GM12878 (cell line): ENCODE data around the gene MRPL27. TPM values are rescaled to one million over a fixed set of nuclear protein-coding genes. Genes with fewer than 3 reads are reported as not detected.

ENCODE experiments used
- ATAC-seq: fragments of 200-7000 bp; cut with Tn5 transposase; 3 replicates; pipeline ENCODE4 v1.9.1; 2020; ENCODE audit warnings: mild to moderate bottlenecking, moderate library complexity
- BruUV-seq: library from RNA; stranded (reverse); fragments of 400-500 nt; replicated peaks from 2 replicates; lab custom pipeline; 2021; lab: Mats Ljungman, UMichigan
- CTCF ChIA-PET: fragments of 300-600 bp; sonication (Branson Sonifier 250); formaldehyde crosslinking; extraction: SDS; loops from one replicate; lab custom pipeline; 2021; ENCODE audit warnings: inconsistent platforms; lab: Yijun Ruan, JAX
- POLR2A ChIA-PET: fragments of 350-600 bp; formaldehyde crosslinking; extraction: SDS; loops from one replicate; lab custom pipeline; 2021; ENCODE audit warnings: inconsistent platforms; lab: Charles Lee
- RAD21 ChIA-PET: fragments of 300-600 bp; sonication (Branson Sonifier 250); formaldehyde crosslinking; loops from one replicate; lab custom pipeline; 2023; ENCODE audit warnings: antibody characterized with exemption; ENCODE audit not compliant: unreplicated experiment; lab: Charles Lee
- SMC1A ChIA-PET: fragments of 300-600 bp; sonication (Branson Sonifier 250); formaldehyde crosslinking; loops from one replicate; lab custom pipeline; 2023; ENCODE audit not compliant: unreplicated experiment, uncharacterized antibody; lab: Charles Lee
- DNase-seq: peaks from one replicate; pipeline ENCODE4 v3.0.0-alpha.2; 2011; ENCODE audit warnings: low read depth, low spot score
- FAIRE-seq: peaks from 3 replicates; lab custom pipeline; 2011; peaks lifted over from hg19 to GRCh38; lab: Jason Lieb, UNC
- H2AFZ ChIP-seq: 2 replicates; pipeline ENCODE4 v1.6.0; 2011; ENCODE audit warnings: low read depth, low read length, control low read depth; ENCODE audit not compliant: control insufficient read depth
- H3K27ac ChIP-seq: 2 replicates; pipeline ENCODE4 v1.5.1; 2011; ENCODE audit warnings: control low read depth; ENCODE audit not compliant: control insufficient read depth, insufficient read depth
- H3K27me3 ChIP-seq, 2 experiments: replicated peaks in 1 of 2; 2 replicates each; pipeline versions ENCODE4 v1.6.0 to v1.6.1; 2011; ENCODE audit warnings: low read length in 1 of 2; ENCODE audit not compliant: control insufficient read depth in 2 of 2, insufficient read depth in 2 of 2
- H3K36me3 ChIP-seq, 2 experiments: 2 replicates each; pipeline ENCODE4 v1.5.1; 2011; ENCODE audit warnings: low read length in 1 of 2; ENCODE audit not compliant: control insufficient read depth in 2 of 2, insufficient read depth in 2 of 2
- H3K4me1 ChIP-seq: 2 replicates; pipeline ENCODE4 v1.6.1; 2011; ENCODE audit warnings: mild to moderate bottlenecking, low read length, moderate library complexity, mixed read lengths; ENCODE audit not compliant: control insufficient read depth, insufficient read depth
- H3K4me2 ChIP-seq: 2 replicates; pipeline ENCODE4 v1.6.0; 2011; ENCODE audit warnings: control low read depth; ENCODE audit not compliant: control insufficient read depth, insufficient read depth
- H3K4me3 ChIP-seq: fragments of 200-600 bp; sonication (generic); 2 replicates; pipeline ENCODE4 v1.5.1; 2016
- H3K79me2 ChIP-seq: 2 replicates; pipeline ENCODE4 v1.6.0; 2011; ENCODE audit warnings: low read length; ENCODE audit not compliant: control insufficient read depth, insufficient read depth
- H3K9ac ChIP-seq: 2 replicates; pipeline ENCODE4 v1.8.0; 2011; ENCODE audit warnings: low read length, control low read depth, mixed read lengths; ENCODE audit not compliant: control insufficient read depth, insufficient read depth
- H3K9me3 ChIP-seq: replicated peaks from 3 replicates; pipeline ENCODE4 v1.5.1; 2011; ENCODE audit warnings: mild to moderate bottlenecking, low read length; ENCODE audit not compliant: control insufficient read depth, insufficient read depth
- H4K20me1 ChIP-seq: 2 replicates; pipeline ENCODE4 v1.6.0; 2011; ENCODE audit not compliant: control insufficient read depth, insufficient read depth
- CBFB ChIP-seq: IDR thresholded peaks from 2 replicates; pipeline ENCODE4 v1.6.1; 2016; ENCODE audit warnings: antibody characterized with exemption, low read depth
- IRF4 ChIP-seq: IDR thresholded peaks from 2 replicates; pipeline ENCODE4 v1.6.1; 2011; ENCODE audit warnings: low read depth, low read length
- NFXL1 ChIP-seq: fragments of 450-650 bp; IDR thresholded peaks from 2 replicates; pipeline ENCODE4 v1.6.1; 2017; ENCODE audit warnings: antibody characterized with exemption, mild to moderate bottlenecking, borderline replicate concordance
- NR2F1 ChIP-seq: fragments of 450-650 bp; conservative IDR thresholded peaks from 2 replicates; pipeline ENCODE4 v1.6.1; 2017; ENCODE audit warnings: mild to moderate bottlenecking
- PAX8 ChIP-seq: fragments of 450-650 bp; IDR thresholded peaks from 2 replicates; pipeline ENCODE4 v1.6.1; 2017; ENCODE audit warnings: mild to moderate bottlenecking, moderate library complexity
- WGBS: methylation state at CpG from one replicate; pipeline ENCODE4 v1.1.6; 2016; ENCODE audit warnings: low lambda C conversion rate; ENCODE audit not compliant: insufficient replicate concordance, insufficient coverage; ENCODE audit errors: missing lambda C conversion rate; 5-methylcytosine and 5-hydroxymethylcytosine counted together
- in situ Hi-C: fragments of 300-500 bp; cut with MboI; formaldehyde crosslinking; loops from 9 replicates; pipeline ENCODE4 v1.14.3; 2018; ENCODE audit warnings: mixed read lengths
- intact Hi-C: fragments of 100-400 bp; cut with micrococcal nuclease; formaldehyde crosslinking; loops from one replicate; pipeline ENCODE4 v1.14.2; 2022; ENCODE audit not compliant: unreplicated experiment
- polyA plus RNA-seq, 11 experiments: library from polyadenylated mRNA; depleted of rRNA in 4 of 11; unstranded in 6 of 11; stranded (reverse) in 5 of 11; fragments of >200 nt; fragmentation: Nextera tagmentation in 4 of 11; fragmentation: Illumina TruSeq in 1 of 11; extraction: Ambion mirVana in 4 of 11; extraction: Trizol in 1 of 11; gene quantifications; 1 replicate in 1 of 11; 2 replicates in 10 of 11; pipeline versions ENCODE4 v1.2.1 to v1.2.3, GENCODE V29; 2011 to 2016; ENCODE audit warnings: inconsistent platforms in 2 of 11, missing spikeins in 2 of 11, low read depth in 1 of 11
- total RNA-seq, 4 experiments: library from RNA; depleted of rRNA in 3 of 4; stranded (reverse); fragments of >200 nt in 3 of 4; fragmentation: Illumina TruSeq in 1 of 4; extraction: Trizol in 1 of 4; gene quantifications; 2 replicates each; pipeline versions ENCODE4 v1.2.1 to v1.2.3, GENCODE V29; 2013 to 2021
- TF ChIP-seq, protein P1 (sequence below): IDR thresholded peaks from 2 replicates; pipeline ENCODE4 v1.6.1; 2011; ENCODE audit warnings: borderline replicate concordance, low read depth, mild to moderate bottlenecking, moderate library complexity, mixed read lengths, low read length; ENCODE audit not compliant: insufficient read depth; ENCODE audit errors: extremely low read length

MRPL27 gene
- total and polyA plus RNA-seq, 10 of the 15 experiments (the other 5 are each of a cell fraction or from before 2014, with no cell fraction given) = 83.0 to 390 (median 131) TPM

GRCh38 chr17:50414808-50415207, 41.8 kb upstream of the MRPL27 start:
- Histone ChIP-seq H3K4me3 (no peak overlapping the region), H3K4me2 (no peak overlapping the region), H3K9me3 (no peaks in the 10 kb centered on the region; the same call in 2 of the 3 replicates), H3K36me3 (no peaks in the 10 kb centered on the region), H3K27ac (no peak overlapping the region), H3K27me3 (no peaks in the 10 kb centered on the region)
- POLR2A ChIA-PET = no interaction called here
- FAIRE-seq (no peak), DNase-seq (no peak), ATAC-seq (no peak)
- 42% methylated on average over 3 of the region's 3 CpGs for WGBS
- intact Hi-C loops = no loop called here
- RAD21 ChIA-PET = no interaction called here
- no TSS peak for BruUV-seq
- TF ChIP-seq NFXL1 (no peak), CBFB (no peak), NR2F1 (no peak), IRF4 (no peak), PAX8 (no peak)
- TF ChIP-seq, protein P1, sequence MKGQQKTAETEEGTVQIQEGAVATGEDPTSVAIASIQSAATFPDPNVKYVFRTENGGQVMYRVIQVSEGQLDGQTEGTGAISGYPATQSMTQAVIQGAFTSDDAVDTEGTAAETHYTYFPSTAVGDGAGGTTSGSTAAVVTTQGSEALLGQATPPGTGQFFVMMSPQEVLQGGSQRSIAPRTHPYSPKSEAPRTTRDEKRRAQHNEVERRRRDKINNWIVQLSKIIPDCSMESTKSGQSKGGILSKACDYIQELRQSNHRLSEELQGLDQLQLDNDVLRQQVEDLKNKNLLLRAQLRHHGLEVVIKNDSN = no peak
- TF ChIP-seq, all 136 proteins: peak for 0
- Histone ChIP-seq H2AFZ (no peak overlapping the region), H3K79me2 (no peaks in the 10 kb centered on the region), H3K9ac (no peak overlapping the region), H3K4me1 (no peaks in the 10 kb centered on the region), H4K20me1 (no peaks in the 10 kb centered on the region)
- CTCF ChIA-PET = interaction anchor here (1.6 kb wide), 1 partner anchor 19 kb away, joined by 4 read pairs; no protein-coding TSS in a partner anchor
- in situ Hi-C loops = loop anchor here (5.0 kb wide), 1 partner anchor 53 kb away; no protein-coding TSS in a partner anchor
- SMC1A ChIA-PET = interaction anchor here (0.8 kb wide), 1 partner anchor 8 kb away, joined by 4 read pairs; no protein-coding TSS in a partner anchor
